ENCODE data around the gene SHISA9.
"Not testable (repeated sequence)": the region's sequence is repeated elsewhere in the genome, so short reads cannot be mapped to it uniquely, and the experiment has no call there.

SHISA9 gene

DNA sequence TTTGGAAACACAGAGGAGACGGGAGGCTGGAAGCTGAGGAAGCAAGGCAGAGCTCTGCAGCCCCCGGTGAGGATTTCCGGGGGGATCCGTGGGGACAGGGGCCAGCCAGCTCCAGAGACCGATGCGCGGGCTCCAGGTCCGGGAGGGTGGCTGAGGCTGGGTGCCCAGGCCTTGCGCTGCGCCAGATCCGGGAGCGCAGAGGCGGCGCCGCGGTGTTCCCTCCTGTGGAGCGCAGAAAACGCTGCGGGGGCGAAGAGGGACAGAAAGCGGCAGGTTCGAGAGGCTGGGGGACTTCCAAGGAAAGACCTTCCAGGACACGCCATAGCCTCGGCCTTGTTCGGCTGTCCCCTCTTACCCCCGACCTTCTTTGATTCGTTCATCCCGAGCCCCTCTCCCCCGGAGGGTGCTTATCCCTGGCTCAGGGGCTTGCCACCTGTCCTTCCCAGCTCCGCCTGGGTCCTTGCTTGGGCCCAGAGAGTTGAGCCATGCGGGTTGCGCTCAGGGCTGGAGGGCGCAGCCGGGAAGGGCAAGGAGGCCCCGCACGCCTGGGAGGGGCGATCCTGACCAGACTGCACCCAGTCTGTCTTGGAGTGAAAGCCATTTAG lies 697 bp upstream of the SHISA9 start:
- no peak for DNase-seq

DNA sequence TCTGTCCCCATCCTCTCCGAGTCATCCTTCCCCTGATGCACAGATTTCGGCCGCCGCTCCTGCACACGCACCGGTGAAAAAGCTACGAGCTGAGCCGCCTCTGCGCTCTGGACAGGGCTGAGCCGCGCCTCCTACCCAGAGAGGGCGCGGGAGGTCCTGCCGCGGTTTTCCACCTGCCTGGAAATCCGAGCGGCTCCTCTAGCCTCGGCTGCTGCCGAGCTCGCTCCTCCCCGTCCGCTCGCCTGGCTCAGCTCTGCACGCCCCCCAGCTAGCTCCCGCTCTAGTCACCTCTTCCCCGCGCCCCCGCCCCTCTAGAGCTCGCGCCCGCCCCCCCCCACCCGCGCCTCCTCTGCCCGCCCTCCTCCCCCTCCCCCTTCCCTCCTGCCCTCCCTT lies 198 bp upstream of the SHISA9 start:
- DNase-seq: peak; percentile 64

GRCh38 chr16:12902511-12903372 lies 1.3 kb downstream of the SHISA9 start:
- no peak for DNase-seq

DNA sequence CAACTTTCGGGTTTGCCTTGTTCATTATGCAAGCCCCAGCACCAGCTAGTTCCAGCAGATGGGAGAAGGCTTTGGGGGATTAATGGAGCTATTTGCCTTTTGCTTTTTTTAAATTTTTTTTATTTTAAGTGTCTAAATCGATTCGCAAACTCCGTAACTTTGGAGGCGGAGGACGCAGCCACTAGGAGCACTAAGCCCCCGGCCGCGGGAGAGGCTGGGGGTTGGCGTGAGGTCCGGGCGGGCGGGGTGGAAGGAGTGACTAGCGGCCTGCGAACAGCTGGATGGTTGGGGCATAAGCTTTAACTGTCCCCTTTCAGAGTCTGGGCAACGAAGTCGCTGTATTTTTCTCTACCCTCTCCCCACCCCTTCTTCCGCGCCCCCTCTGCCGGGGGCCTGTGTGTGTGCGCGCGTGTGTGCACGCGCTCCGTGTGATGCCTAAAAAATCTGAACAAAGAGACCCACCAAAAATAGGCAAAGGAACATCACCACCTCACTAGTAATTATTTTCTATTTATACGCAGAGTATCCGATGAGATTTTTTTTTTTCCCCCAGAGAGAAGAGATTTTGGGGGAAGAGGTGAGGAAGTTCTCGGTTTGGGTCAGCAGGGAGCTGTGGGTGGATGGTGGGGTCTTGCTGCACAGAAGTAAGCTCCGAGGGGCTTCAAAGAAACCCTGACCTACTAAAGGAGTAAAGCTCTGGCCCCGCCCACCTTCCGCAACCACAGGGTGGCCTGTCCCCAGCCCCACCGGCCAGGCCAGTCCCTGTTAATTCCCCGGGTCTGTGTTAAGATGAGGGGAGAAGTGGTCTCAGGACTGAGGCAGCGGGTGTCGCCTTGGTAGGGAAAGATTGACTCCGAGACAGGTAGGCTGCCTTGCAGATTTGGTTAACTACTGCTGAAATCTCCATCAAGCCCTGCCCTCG lies 2.3 kb downstream of the SHISA9 start:
- no peak for DNase-seq

- DNase-seq: no peak
These were observed 2.9 kb downstream of the SHISA9 start for GRCh38 chr16:12904329-12904671.

GRCh38 chr16:12906271-12906670 lies 4.9 kb downstream of the SHISA9 start:
- no peak for DNase-seq

DNA sequence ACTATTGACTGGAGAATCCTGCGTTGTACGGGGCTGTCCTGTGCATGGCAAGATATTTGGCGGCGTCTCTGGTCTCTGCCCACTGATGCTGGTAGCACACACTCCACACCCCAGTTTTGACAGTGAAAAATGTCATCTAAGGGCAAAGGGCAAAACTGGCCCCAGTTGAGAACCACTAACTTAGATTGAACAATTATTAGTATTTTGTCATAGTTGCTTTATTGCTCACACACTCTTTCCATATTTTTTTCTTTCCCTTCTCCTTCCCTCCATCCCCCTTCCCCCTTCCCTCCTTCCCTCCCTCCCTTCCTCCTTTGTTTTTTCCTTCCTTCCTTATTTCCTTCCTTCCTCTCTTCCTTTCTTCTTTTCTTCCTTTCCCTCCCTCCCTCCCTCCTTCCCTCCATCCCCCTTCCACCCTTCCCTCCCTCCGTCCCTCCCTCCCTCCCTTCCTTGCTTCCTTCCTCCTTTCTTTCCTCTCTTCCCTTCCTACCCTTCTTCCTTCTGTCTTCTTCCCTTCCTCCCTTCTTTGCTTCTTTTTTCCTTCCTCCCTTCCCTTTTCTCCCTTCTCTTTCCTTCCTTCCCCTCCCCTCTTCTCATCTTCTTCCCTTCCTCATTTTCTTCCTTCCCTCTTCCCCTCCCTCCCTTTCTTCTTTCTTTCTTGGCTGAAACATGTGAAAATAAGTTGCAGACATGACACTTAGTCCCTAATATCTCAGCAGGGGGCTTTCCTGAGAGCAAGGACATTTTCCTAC lies 5.5 kb downstream of the SHISA9 start:
- no peak for DNase-seq

DNA sequence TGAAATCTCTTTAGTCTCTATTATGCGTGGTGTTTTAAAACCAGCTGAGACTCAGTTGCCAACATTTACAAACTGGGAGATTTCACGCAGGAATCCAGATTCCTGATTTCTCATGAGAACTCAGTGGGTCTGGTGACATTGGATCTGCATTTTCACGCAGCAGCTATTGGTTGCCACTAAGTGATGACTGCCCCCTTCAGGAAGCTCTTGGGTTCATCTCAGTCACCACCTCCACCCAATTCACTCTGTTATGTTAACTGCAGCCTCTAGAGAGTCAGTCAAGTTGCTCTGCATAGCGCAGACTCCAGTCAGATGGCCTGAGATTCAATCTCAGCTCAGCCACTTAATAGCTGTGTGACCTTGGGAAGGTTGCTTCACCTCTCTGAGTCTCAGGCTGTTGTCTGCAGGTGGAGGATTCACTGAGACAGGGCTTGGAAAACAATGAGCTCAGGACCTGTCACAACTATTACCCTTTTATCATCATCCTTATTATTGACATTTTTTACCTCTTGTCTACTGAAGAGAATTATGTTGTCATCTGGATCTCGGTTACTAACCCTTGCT lies 6.4 kb downstream of the SHISA9 start:
- no peak for DNase-seq

GRCh38 chr16:12917246-12917645 lies 15.8 kb downstream of the SHISA9 start:
- no peak for DNase-seq

- DNase-seq: no peak
These were observed 16.3 kb downstream of the SHISA9 start for GRCh38 chr16:12917653-12918052.

DNA sequence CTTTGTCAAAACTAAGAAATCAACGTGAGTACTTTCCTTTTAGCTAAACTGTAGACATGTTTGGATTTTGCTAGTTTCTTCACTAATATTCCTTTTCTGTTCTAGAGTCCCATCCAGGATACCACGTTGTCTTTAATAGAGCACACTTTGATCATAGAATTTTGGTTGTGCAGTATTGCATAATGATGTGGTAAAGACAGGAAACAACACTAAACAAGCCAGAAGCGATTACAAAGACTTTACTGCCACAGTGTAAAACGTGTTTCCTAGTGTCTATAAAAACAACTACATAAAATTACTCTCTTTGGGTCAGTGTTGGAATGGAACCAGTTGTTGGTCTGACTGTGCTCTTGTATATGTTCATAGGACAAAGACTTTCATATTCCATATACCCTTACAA lies 19.3 kb downstream of the SHISA9 start:
- DNase-seq: no peak

DNA sequence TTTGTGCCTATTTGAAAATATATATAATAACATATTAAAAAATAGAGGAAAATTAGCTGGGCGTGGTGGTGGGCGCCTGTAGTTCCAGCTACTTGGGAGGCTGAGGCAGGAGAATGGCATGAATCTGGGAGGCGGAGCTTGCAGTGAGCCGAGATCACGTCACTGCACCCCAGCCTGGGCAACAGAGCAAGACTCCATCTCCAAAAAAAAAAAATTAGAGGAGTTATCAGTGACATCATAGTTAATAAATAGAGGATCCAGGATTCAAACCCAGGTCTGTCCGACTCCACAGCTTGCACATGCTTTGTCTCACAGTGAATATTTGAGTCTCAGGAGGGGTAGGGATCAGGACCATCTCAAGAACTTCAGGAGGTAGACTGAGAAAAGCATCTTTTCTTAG lies 22.2 kb downstream of the SHISA9 start:
- DNase-seq: not testable (repeated sequence)

DNA sequence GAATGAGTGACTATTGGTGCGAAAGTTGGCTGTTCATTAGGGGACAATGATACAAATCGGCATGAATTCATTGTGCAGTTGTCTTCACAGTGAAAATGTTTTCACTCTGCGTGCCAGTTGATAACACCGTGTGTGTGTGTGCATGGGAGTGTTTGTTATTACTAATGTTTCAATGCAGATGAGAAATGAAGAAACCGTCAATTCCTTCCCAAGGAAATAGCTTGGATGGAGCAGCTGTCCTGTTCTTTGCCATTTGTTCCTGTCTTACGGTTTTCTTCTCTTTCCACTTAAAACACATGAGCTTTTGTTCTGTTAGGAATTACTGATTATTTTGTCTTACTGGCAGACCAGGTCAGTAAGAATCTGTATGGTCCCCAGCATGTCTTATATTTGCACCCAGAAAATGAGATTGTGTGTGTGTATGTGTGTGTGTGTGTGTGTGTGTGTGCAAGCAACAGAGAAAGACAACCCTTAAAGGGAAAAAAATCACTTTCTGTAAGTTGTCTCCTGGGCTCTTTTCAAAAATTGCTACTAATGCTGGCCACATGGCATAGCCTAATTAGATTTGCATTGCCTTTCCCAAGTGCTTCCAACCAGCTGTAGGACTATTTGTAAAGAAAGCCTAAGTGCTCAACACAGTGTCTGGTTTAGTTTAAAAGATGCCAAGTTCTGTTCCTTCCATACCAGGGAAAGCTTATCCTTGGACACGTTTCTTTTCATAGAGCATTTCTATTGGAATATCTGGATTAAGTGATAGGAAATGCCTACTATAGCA lies 23.8 kb downstream of the SHISA9 start:
- DNase-seq: no peak

DNA sequence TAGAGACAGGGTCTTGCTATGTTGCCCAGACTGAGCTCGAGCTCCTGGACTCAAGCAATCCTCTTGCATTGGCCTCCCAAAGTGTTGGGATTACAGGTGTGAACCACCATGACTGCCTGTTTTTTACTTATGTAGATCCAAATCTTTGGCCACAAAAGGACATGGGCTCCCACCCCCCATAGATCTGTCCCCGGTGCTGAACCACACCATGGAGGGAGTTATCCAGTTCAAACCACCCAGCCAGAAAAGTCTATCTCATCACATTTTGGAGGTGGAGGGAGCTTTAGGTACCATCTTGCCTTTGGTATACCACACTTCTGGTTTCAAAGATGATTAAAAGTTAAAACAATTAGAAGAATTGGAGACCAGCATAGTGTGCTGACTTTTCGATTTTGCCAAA lies 26.2 kb downstream of the SHISA9 start:
- DNase-seq: no peak

- no peak for DNase-seq
These were observed 29.5 kb downstream of the SHISA9 start for GRCh38 chr16:12930881-12931280.

GRCh38 chr16:12936391-12936790 lies 35.0 kb downstream of the SHISA9 start:
- no peak for DNase-seq

GRCh38 chr16:12941896-12942295 lies 40.5 kb downstream of the SHISA9 start:
- no peak for DNase-seq

DNA sequence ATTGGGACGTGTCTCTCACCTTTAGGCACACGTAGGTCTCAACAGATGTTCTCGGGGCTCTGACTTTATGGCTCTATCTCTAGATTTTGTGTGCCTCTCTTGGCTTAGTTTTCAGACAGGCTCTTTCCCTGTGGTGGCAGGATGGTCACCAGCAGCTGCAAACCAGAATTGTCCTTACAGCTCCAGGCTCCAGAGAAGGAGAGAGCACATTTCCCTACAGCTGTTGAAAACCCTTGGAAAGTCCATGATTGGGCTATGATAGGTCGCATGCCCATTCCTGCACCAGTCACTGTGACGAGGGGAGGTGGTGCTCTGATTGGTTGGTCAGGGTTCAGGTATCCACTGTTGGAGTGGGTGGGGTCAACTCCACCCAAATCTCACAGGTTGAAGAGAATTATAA lies 41.5 kb downstream of the SHISA9 start:
- peak; percentile 24 for DNase-seq

GRCh38 chr16:12944300-12944699 lies 42.9 kb downstream of the SHISA9 start:
- DNase-seq: no peak

DNA sequence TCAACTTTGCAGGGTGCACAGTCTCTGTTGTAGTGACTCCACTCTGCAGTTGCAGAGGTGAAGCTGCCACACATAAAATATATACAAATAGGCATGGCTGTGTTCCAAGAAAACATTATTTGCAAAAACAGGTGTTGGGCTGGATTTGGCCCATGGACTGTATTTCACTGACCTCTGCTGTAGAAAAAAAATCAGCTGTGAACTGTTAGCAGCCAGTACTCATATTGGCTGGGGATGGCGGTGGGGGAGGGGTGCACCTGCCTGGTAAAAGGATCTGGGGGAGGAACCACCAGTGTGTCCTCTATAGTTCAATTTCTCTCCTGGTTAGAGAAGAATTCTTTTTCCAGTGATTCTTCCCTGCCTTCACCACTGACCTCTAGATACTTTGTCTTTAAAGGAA lies 50.0 kb downstream of the SHISA9 start:
- DNase-seq: peak; percentile 46

DNA sequence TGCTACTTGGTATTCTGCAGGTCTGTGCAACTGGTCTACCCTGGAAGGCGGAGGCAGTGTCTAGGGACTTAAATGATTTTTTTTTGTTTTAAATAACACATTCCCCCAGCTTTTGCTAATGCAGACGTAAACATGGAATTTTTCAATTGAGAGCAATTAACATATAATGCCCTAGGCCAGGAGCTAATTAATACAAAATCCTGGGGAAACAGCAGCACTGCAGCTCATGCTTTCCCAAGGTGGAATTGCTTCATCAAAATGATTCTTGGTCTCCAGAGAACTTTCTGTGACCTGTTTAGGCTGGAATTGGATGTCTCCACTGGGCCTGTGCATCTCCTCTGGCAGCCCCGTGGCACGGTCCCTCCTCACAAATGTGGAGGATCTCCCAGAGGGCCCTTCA lies 50.6 kb downstream of the SHISA9 start:
- DNase-seq: no peak

- no peak for DNase-seq
These were observed 57.0 kb downstream of the SHISA9 start for GRCh38 chr16:12958366-12958765.

All from NCI-H526 treated with DMSO at 0.1 percent for 48 hours (cell line).